ENCODE measurements around the gene CDT1.
A peak's percentile ranks its signal among the peaks of the same experiment; 100 is the strongest.

The CDT1 gene

GRCh38 chr16:88813269-88814143, 9.9 kb downstream of the CDT1 start:
- TF ChIP-seq, protein P1, sequence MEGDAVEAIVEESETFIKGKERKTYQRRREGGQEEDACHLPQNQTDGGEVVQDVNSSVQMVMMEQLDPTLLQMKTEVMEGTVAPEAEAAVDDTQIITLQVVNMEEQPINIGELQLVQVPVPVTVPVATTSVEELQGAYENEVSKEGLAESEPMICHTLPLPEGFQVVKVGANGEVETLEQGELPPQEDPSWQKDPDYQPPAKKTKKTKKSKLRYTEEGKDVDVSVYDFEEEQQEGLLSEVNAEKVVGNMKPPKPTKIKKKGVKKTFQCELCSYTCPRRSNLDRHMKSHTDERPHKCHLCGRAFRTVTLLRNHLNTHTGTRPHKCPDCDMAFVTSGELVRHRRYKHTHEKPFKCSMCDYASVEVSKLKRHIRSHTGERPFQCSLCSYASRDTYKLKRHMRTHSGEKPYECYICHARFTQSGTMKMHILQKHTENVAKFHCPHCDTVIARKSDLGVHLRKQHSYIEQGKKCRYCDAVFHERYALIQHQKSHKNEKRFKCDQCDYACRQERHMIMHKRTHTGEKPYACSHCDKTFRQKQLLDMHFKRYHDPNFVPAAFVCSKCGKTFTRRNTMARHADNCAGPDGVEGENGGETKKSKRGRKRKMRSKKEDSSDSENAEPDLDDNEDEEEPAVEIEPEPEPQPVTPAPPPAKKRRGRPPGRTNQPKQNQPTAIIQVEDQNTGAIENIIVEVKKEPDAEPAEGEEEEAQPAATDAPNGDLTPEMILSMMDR (IDR thresholded peaks at IDR 0.05; ENCODE audit: borderline replicate concordance, control extremely low read depth, extremely low read depth, insufficient read depth, missing control alignments) = no peak
- in situ Hi-C loops (cut with MboI; ENCODE audit: low sequenced_read_pairs, unreplicated experiment) = no loop called here
- no peak for DNase-seq (ENCODE audit: low spot score)

- DNase-seq (ENCODE audit: low spot score) = no peak
- in situ Hi-C loops (cut with MboI; ENCODE audit: low sequenced_read_pairs, unreplicated experiment) = no loop called here
- TF ChIP-seq, protein P1 (IDR thresholded peaks at IDR 0.05; ENCODE audit: borderline replicate concordance, control extremely low read depth, extremely low read depth, insufficient read depth, missing control alignments) = no peak
These were observed 10.5 kb downstream of the CDT1 start for GRCh38 chr16:88814144-88814502.

GRCh38 chr16:88815227-88815626, 11.6 kb downstream of the CDT1 start:
- in situ Hi-C loops (cut with MboI; ENCODE audit: low sequenced_read_pairs, unreplicated experiment) = no loop called here
- TF ChIP-seq, protein P1 (IDR thresholded peaks at IDR 0.05; ENCODE audit: borderline replicate concordance, control extremely low read depth, extremely low read depth, insufficient read depth, missing control alignments) = no peak
- no peak for DNase-seq (ENCODE audit: low spot score)

- peak; percentile 73 for DNase-seq (ENCODE audit: low spot score)
- TF ChIP-seq, protein P1 (IDR thresholded peaks at IDR 0.05; ENCODE audit: borderline replicate concordance, control extremely low read depth, extremely low read depth, insufficient read depth, missing control alignments) = peak; percentile 77
- in situ Hi-C loops (cut with MboI; ENCODE audit: low sequenced_read_pairs, unreplicated experiment) = no loop called here
These were observed 12.5 kb downstream of the CDT1 start for GRCh38 chr16:88815901-88816589.

GRCh38 chr16:88816736-88817535, 13.3 kb downstream of the CDT1 start:
- DNase-seq (ENCODE audit: low spot score) = no peak
- TF ChIP-seq, protein P1 (IDR thresholded peaks at IDR 0.05; ENCODE audit: borderline replicate concordance, control extremely low read depth, extremely low read depth, insufficient read depth, missing control alignments) = no peak
- in situ Hi-C loops (cut with MboI; ENCODE audit: low sequenced_read_pairs, unreplicated experiment) = no loop called here

Data from GM13976 (cell line).